ENCODE data around the gene KDELR1.

DNA sequence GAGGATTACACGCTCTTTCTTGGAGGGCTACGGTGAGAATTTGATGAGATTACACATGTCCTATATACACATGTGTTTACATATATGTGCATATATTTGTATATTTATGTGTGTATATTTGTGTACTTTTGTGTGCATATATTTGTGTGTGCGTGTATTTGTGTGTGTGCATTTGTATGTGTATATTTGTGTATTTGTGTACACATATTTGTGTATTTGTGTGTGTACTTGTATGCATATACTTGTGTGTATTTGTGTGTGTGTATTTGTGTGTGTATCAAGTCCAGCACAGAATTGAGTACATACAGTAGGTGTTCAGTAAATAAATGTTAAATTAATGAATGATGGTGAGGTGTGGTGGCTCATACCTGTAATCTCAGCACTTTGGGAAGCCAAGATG lies 29.4 kb downstream of the KDELR1 start:
- no peak for TF ChIP-seq GATA2 (IDR thresholded peaks at IDR 0.05; ENCODE audit: low read depth, low read length)
- no peak for TF ChIP-seq GATA3 (IDR thresholded peaks at IDR 0.05; ENCODE audit: low read depth, low read length)

All from SH-SY5Y (cell line).